Right lobe of liver (tissue), 4 donors: ENCODE measurements around the gene SNX8.

Experiments
- CTCF ChIP-seq, 4 donors: fragments of 200-600 bp in 3 of 4; fragments of 450-650 bp in 1 of 4; IDR thresholded peaks; one replicate each; pipeline versions ENCODE4 v1.5.1 to v1.8.0; 2016 to 2022; ENCODE audit warnings: antibody characterized with exemption in 4 of 4, mild to moderate bottlenecking in 2 of 4
- POLR2A ChIP-seq: fragments of 450-650 bp; IDR thresholded peaks from one replicate; pipeline ENCODE4 v1.6.1; 2017; ENCODE audit warnings: antibody characterized with exemption, mild to moderate bottlenecking
- donor health status: DM: no; HTN: no; CAD: no.
- donor health status: DM: no; HTN: no; CAD: no.
- donor health status: DM: no; HTN: yes; CAD: no.

DNA sequence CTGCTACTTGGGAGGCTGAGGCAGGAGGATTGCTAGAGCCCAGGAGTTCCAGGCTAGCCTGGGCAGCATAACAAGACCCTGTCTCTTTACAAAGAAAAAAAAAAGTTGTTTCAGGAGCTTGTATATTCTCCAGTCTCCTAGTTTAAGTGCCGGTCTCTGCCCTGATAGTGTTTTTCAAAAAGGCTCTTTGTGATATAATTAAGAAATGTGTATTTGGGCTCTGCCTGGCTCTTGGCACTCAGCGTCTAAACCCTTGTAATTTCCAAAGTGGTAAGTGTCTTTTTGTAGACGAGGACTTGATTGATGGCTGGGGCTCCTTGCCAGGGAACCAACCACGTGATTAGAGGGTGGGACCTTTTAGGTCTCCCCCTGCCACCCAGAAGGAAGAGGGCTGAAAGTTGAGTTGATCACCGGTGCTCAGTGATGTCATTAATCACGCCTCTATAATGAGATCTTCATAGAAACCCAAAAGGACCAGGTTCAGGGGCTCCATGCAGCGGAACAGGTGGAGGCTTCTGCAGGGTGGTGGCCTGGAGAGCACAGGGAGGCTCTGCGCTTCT, 44.8 kb upstream of the SNX8 start:
- TF ChIP-seq CTCF (IDR thresholded peaks at IDR 0.05), result no peak
- no peak for TF ChIP-seq POLR2A
